Measurements from ENCODE around the gene ESD. TPM values are rescaled to one million over a fixed set of nuclear protein-coding genes. Genes with fewer than 3 reads are reported as not detected.

The ESD gene
- total RNA-seq, 6 experiments from 2014 or later: 69.8 to 90.6 (median 85.4) TPM

- no peak for DNase-seq
- no peak for ATAC-seq
- Histone ChIP-seq H3K27ac (no peak overlapping the region), H3K4me3 (no peak overlapping the region), H3K36me3 (peaks cover 0 to 97% (median 41%) of the 10 kb centered on the region in 4 donors), H3K9me3 (no peaks in the 10 kb centered on the region), H3K27me3 (no peaks in the 10 kb centered on the region), H3K4me1 (no peaks in the 10 kb centered on the region)
- intact Hi-C loops (cut with DNase I): no loop called here
- TF ChIP-seq CTCF (IDR thresholded peaks at IDR 0.05) (no peak), POLR2A (IDR thresholded peaks at IDR 0.05) (no peak)
- WGBS (ENCODE audit: insufficient coverage, low coverage, low lambda C conversion rate, missing lambda C conversion rate): no CpG with 5 or more reads among the region's 2 CpGs
Observed at GRCh38 chr13:46782691-46783090, 14.3 kb downstream of the ESD start.

GRCh38 chr13:46782066-46782465, 14.9 kb downstream of the ESD start:
- no peak for DNase-seq
- Histone ChIP-seq H3K4me3 (no peak overlapping the region), H3K9me3 (no peaks in the 10 kb centered on the region), H3K4me1 (no peaks in the 10 kb centered on the region), H3K36me3 (peaks cover 0 to 100% (median 38%) of the 10 kb centered on the region in 4 donors), H3K27ac (no peak overlapping the region), H3K27me3 (no peaks in the 10 kb centered on the region)
- no peak for TF ChIP-seq POLR2A (IDR thresholded peaks at IDR 0.05)
- no peak for TF ChIP-seq CTCF (IDR thresholded peaks at IDR 0.05)
- WGBS (ENCODE audit: insufficient coverage, low coverage, low lambda C conversion rate, missing lambda C conversion rate): 100% methylated on average over 1 of the region's 1 CpG
- intact Hi-C loops (cut with DNase I): no loop called here
- ATAC-seq: no peak

GRCh38 chr13:46778890-46779289, 18.1 kb downstream of the ESD start:
- WGBS (ENCODE audit: insufficient coverage, low coverage, low lambda C conversion rate, missing lambda C conversion rate): 89% methylated on average over 2 of the region's 2 CpGs
- DNase-seq: no peak
- no peaks in the 10 kb centered on the region for H3K27me3 ChIP-seq
- no peaks in the 10 kb centered on the region for H3K9me3 ChIP-seq
- peaks cover 0 to 100% (median 32%) of the 10 kb centered on the region in 4 donors for H3K36me3 ChIP-seq
- TF ChIP-seq CTCF (IDR thresholded peaks at IDR 0.05) (no peak), POLR2A (IDR thresholded peaks at IDR 0.05) (no peak)
- no peak overlapping the region for H3K27ac ChIP-seq
- H3K4me3 ChIP-seq: no peak overlapping the region
- no peak for ATAC-seq
- no peaks in the 10 kb centered on the region for H3K4me1 ChIP-seq
- intact Hi-C loops (cut with DNase I): no loop called here

- intact Hi-C loops (cut with DNase I): no loop called here
- H3K36me3 ChIP-seq: peaks cover 5 to 100% (median 31%) of the 10 kb centered on the region in 4 donors
- ATAC-seq (no peak), DNase-seq (no peak)
- whole genome bisulfite sequencing (ENCODE audit: insufficient coverage, low coverage, low lambda C conversion rate, missing lambda C conversion rate): 87% methylated on average over 3 of the region's 3 CpGs
- no peaks in the 10 kb centered on the region for H3K27me3 ChIP-seq
- no peaks in the 10 kb centered on the region for H3K9me3 ChIP-seq
- H3K4me3 ChIP-seq: no peak overlapping the region
- H3K4me1 ChIP-seq: no peaks in the 10 kb centered on the region
- TF ChIP-seq CTCF (IDR thresholded peaks at IDR 0.05) (no peak), POLR2A (IDR thresholded peaks at IDR 0.05) (no peak)
- no peak overlapping the region for H3K27ac ChIP-seq
Observed at GRCh38 chr13:46778095-46778494, 18.9 kb downstream of the ESD start.
